Tibial nerve (tissue), 4 donors: ENCODE results near the gene PIGZ. TPM values are rescaled to one million over a fixed set of nuclear protein-coding genes. Genes with fewer than 3 reads are reported as not detected.

Experiments used
- DNase-seq, 2 donors: peaks; one replicate each; pipeline ENCODE4 v3.0.0-alpha.2; 2019; ENCODE audit warnings: low spot score in 2 of 2
- H3K27ac ChIP-seq, 4 donors: fragments of 200-600 bp; sonication (generic) in 3 of 4; one replicate each; pipeline ENCODE4 v1.5.1; 2017 to 2019; ENCODE audit warnings: mild to moderate bottlenecking in 1 of 4
- H3K27me3 ChIP-seq, 2 donors: fragments of 200-600 bp; sonication (generic) in 1 of 2; one replicate each; pipeline versions ENCODE4 v1.5.1 to v1.6.0; 2017 to 2019
- H3K36me3 ChIP-seq, 3 donors: fragments of 200-600 bp; sonication (generic); one replicate each; pipeline ENCODE4 v1.5.1; 2018 to 2019
- H3K4me1 ChIP-seq, 4 donors: fragments of 200-600 bp; sonication (generic) in 3 of 4; one replicate each; pipeline ENCODE4 v1.5.1; 2017 to 2019
- H3K4me3 ChIP-seq, 4 donors: fragments of 200-600 bp; sonication (generic) in 3 of 4; one replicate each; pipeline ENCODE4 v1.5.1; 2017 to 2019; ENCODE audit warnings: mild to moderate bottlenecking in 1 of 4, moderate library complexity in 1 of 4
- H3K9me3 ChIP-seq, 4 donors: fragments of 200-600 bp; sonication (generic) in 3 of 4; one replicate each; pipeline ENCODE4 v1.5.1; 2017 to 2019
- CTCF ChIP-seq, 5 experiments: fragments of 200-600 bp in 3 of 5; fragments of 450-650 bp in 2 of 5; sonication (generic) in 3 of 5; IDR thresholded peaks; one replicate each; pipeline ENCODE4 v1.5.1; 2016 to 2019; ENCODE audit warnings: antibody characterized with exemption in 5 of 5, mild to moderate bottlenecking in 3 of 5, moderate library complexity in 2 of 5
- EP300 ChIP-seq, 2 donors: sonication (generic); formaldehyde crosslinking; IDR thresholded peaks; one replicate each; pipeline ENCODE4 v1.6.1; 2017; ENCODE audit warnings: antibody characterized with exemption in 2 of 2, mild to moderate bottlenecking in 1 of 2
- POLR2A ChIP-seq, 2 donors: fragments of 450-650 bp; IDR thresholded peaks; one replicate each; pipeline ENCODE4 v1.6.1; 2017; ENCODE audit warnings: antibody characterized with exemption in 2 of 2, mild to moderate bottlenecking in 2 of 2, moderate library complexity in 2 of 2
- WGBS, 2 donors: methylation state at CpG; one replicate each; pipeline ENCODE4 v1.1.5; 2018; 5-methylcytosine and 5-hydroxymethylcytosine counted together
- total RNA-seq, 4 donors: library from RNA; depleted of rRNA; stranded (reverse); fragments of >200 nt; gene quantifications; one replicate each; pipeline ENCODE4 v1.1.0, GENCODE V29; 2016

Gene PIGZ
- total RNA-seq, 4 donors from 2014 or later = 14.9 to 31.8 (median 25.7) TPM

- no peak overlapping the region for H3K4me3 ChIP-seq
- H3K27ac ChIP-seq = no peak overlapping the region
- 66 to 69% methylated on average over 13 to 14 of the region's 14 CpGs for WGBS, 2 donors
- peaks cover 0 to 3% (median 0%) of the 10 kb centered on the region in 4 donors for H3K9me3 ChIP-seq
- TF ChIP-seq CTCF (IDR thresholded peaks at IDR 0.05) (no peak), POLR2A (IDR thresholded peaks at IDR 0.05) (no peak), EP300 (IDR thresholded peaks at IDR 0.05) (no peak)
- DNase-seq = no peak
- no peaks in the 10 kb centered on the region for H3K27me3 ChIP-seq
- no peaks in the 10 kb centered on the region for H3K36me3 ChIP-seq
- no peaks in the 10 kb centered on the region for H3K4me1 ChIP-seq
Measured at GRCh38 chr3:196995646-196996355, 27.2 kb upstream of the PIGZ start.

- 93 to 95% methylated on average over 18 to 19 of the region's 19 CpGs for WGBS, 2 donors
- no peak for TF ChIP-seq CTCF (IDR thresholded peaks at IDR 0.05)
- H3K9me3 ChIP-seq = peaks cover 0 to 3% (median 0%) of the 10 kb centered on the region in 4 donors
- no peaks in the 10 kb centered on the region for H3K27me3 ChIP-seq
- DNase-seq = no peak
- H3K4me1 ChIP-seq = no peaks in the 10 kb centered on the region
- H3K27ac ChIP-seq = no peak overlapping the region
- H3K36me3 ChIP-seq = no peaks in the 10 kb centered on the region
- H3K4me3 ChIP-seq = no peak overlapping the region
Measured at GRCh38 chr3:196995027-196995426, 26.4 kb upstream of the PIGZ start.

- H3K36me3 ChIP-seq = no peaks in the 10 kb centered on the region
- no peaks in the 10 kb centered on the region for H3K9me3 ChIP-seq
- no peaks in the 10 kb centered on the region for H3K27me3 ChIP-seq
- no peak for DNase-seq
- H3K4me3 ChIP-seq = no peak overlapping the region
- TF ChIP-seq EP300 (IDR thresholded peaks at IDR 0.05) = no peak
- TF ChIP-seq POLR2A (IDR thresholded peaks at IDR 0.05) = no peak
- no peak for TF ChIP-seq CTCF (IDR thresholded peaks at IDR 0.05)
- H3K27ac ChIP-seq = no peak overlapping the region
- H3K4me1 ChIP-seq = no peaks in the 10 kb centered on the region
- 43 to 63% methylated on average over 15 to 16 of the region's 16 CpGs for WGBS, 2 donors
Measured at GRCh38 chr3:196994056-196994455, 25.4 kb upstream of the PIGZ start.

- no peak for DNase-seq
- 86 to 90% methylated on average over 17 of the region's 17 CpGs for WGBS, 2 donors
- TF ChIP-seq CTCF (IDR thresholded peaks at IDR 0.05) (no peak), EP300 (IDR thresholded peaks at IDR 0.05) (no peak), POLR2A (IDR thresholded peaks at IDR 0.05) (no peak)
Measured at GRCh38 chr3:196992461-196993065, 23.9 kb upstream of the PIGZ start.

More at GRCh38 chr3:196992461-196993065, 23.9 kb upstream of the PIGZ start:
- Histone ChIP-seq H3K36me3 (no peaks in the 10 kb centered on the region), H3K27ac (no peak overlapping the region), H3K27me3 (no peaks in the 10 kb centered on the region), H3K4me3 (no peak overlapping the region), H3K9me3 (no peaks in the 10 kb centered on the region), H3K4me1 (no peaks in the 10 kb centered on the region)
